Neural cell (in vitro differentiated cells): Measurements from ENCODE around the gene GRB2. TPM values are rescaled to one million over a fixed set of nuclear protein-coding genes. Genes with fewer than 3 reads are reported as not detected.

Experiments used
- H2AFZ ChIP-seq: fragments of 200-600, 300-800 bp; sonication (generic), shearing (Covaris generic); 2 replicates; pipeline ENCODE4 v1.6.0; 2014; ENCODE audit warnings: low read depth, mild to moderate bottlenecking, antibody characterized with exemption, low read length, moderate library complexity
- H3F3A ChIP-seq: fragments of 200-600 bp; shearing (Covaris generic); 2 replicates; pipeline ENCODE4 v1.6.1; 2016; ENCODE audit warnings: mild to moderate bottlenecking, moderate library complexity, mixed read lengths, antibody characterized with exemption, low read length; ENCODE audit not compliant: insufficient read depth, poor library complexity, severe bottlenecking
- H3K27ac ChIP-seq: fragments of 200-600, 300-800 bp; sonication (generic), shearing (Covaris generic); 2 replicates; pipeline ENCODE4 v1.5.1; 2014; ENCODE audit warnings: mild to moderate bottlenecking, low read length, moderate library complexity
- H3K27me3 ChIP-seq: fragments of 300-800, 200-600 bp; sonication (generic), shearing (Covaris generic); 2 replicates; pipeline ENCODE4 v1.6.0; 2014; ENCODE audit warnings: mild to moderate bottlenecking, low read depth, low read length, moderate library complexity; ENCODE audit not compliant: insufficient read depth
- H3K36me3 ChIP-seq: fragments of 300-800, 200-600 bp; sonication (generic), shearing (Covaris generic); 2 replicates; pipeline ENCODE4 v1.5.1; 2014; ENCODE audit warnings: mild to moderate bottlenecking, antibody characterized with exemption, low read length, moderate library complexity; ENCODE audit not compliant: insufficient read depth
- H3K4me2 ChIP-seq: fragments of 300-800, 200-600 bp; sonication (generic), shearing (Covaris generic); 2 replicates; pipeline ENCODE4 v1.6.0; 2014; ENCODE audit warnings: mild to moderate bottlenecking, low read length
- H3K4me3 ChIP-seq: fragments of 300-800, 200-600 bp; sonication (generic), shearing (Covaris generic); 2 replicates; pipeline ENCODE4 v1.5.1; 2014; ENCODE audit warnings: mild to moderate bottlenecking, low read length, moderate library complexity
- H3K79me2 ChIP-seq: fragments of 200-600 bp; shearing (Covaris generic); replicated peaks from 2 replicates; pipeline ENCODE4 v1.6.0; 2014; ENCODE audit warnings: mild to moderate bottlenecking, low read length, moderate library complexity; ENCODE audit not compliant: insufficient read depth
- H3K9ac ChIP-seq: fragments of 300-800, 200-600 bp; sonication (generic), shearing (Covaris generic); 2 replicates; pipeline ENCODE4 v1.6.1; 2016; ENCODE audit warnings: mild to moderate bottlenecking, low read length, mixed read lengths
- H3K9me2 ChIP-seq: fragments of 200-600 bp; shearing (Covaris generic); 2 replicates; pipeline ENCODE4 v1.6.1; 2016; ENCODE audit warnings: mild to moderate bottlenecking, low read length, mixed read lengths; ENCODE audit not compliant: insufficient read depth
- H3K9me3 ChIP-seq: fragments of 200-600, 300-800 bp; sonication (generic), shearing (Covaris generic); 2 replicates; pipeline ENCODE4 v1.6.1; 2016; ENCODE audit warnings: mild to moderate bottlenecking, mixed run types, low read length, moderate library complexity, mixed read lengths
- H4K20me1 ChIP-seq: fragments of 200-600 bp; shearing (Covaris generic); 2 replicates; pipeline ENCODE4 v1.6.1; 2016; ENCODE audit warnings: mild to moderate bottlenecking, mixed run types; ENCODE audit not compliant: insufficient read depth
- CTCF ChIP-seq: fragments of 450-650 bp; IDR thresholded peaks from 2 replicates; pipeline ENCODE4 v1.5.1; 2014; ENCODE audit warnings: antibody characterized with exemption, mild to moderate bottlenecking, moderate library complexity; ENCODE audit not compliant: poor library complexity, severe bottlenecking
- EP300 ChIP-seq: fragments of 450-650 bp; conservative IDR thresholded peaks from 2 replicates; pipeline ENCODE4 v1.6.1; 2014; ENCODE audit warnings: antibody characterized with exemption, mild to moderate bottlenecking, moderate library complexity; ENCODE audit not compliant: poor library complexity, severe bottlenecking
- EZH2 ChIP-seq: fragments of 200-600, 300-800 bp; shearing (Covaris generic), sonication (generic); IDR thresholded peaks from 2 replicates; pipeline ENCODE4 v1.6.1; 2014; ENCODE audit warnings: antibody characterized with exemption, low read length, borderline replicate concordance, mild to moderate bottlenecking; ENCODE audit not compliant: insufficient read depth, poor library complexity, severe bottlenecking
- MXI1 ChIP-seq: fragments of 450-650 bp; conservative IDR thresholded peaks from 2 replicates; pipeline ENCODE4 v1.6.1; 2014; ENCODE audit warnings: antibody characterized with exemption, mild to moderate bottlenecking; ENCODE audit not compliant: poor library complexity, severe bottlenecking
- POLR2AphosphoS5 ChIP-seq: IDR thresholded peaks from 2 replicates; pipeline ENCODE4 v1.6.1; 2012
- RAD21 ChIP-seq: fragments of 450-650 bp; conservative IDR thresholded peaks from 2 replicates; pipeline ENCODE4 v1.6.1; 2014; ENCODE audit warnings: antibody characterized with exemption, mild to moderate bottlenecking, moderate library complexity
- REST ChIP-seq: IDR thresholded peaks from 2 replicates; pipeline ENCODE4 v1.6.1; 2012; ENCODE audit warnings: borderline replicate concordance
- SMC3 ChIP-seq: fragments of 450-650 bp; conservative IDR thresholded peaks from 2 replicates; pipeline ENCODE4 v1.6.1; 2014; ENCODE audit warnings: antibody characterized with exemption, mild to moderate bottlenecking, moderate library complexity; ENCODE audit not compliant: poor library complexity
- TAF1 ChIP-seq: IDR thresholded peaks from 2 replicates; pipeline ENCODE4 v1.6.1; 2012; ENCODE audit warnings: low read depth
- polyA plus RNA-seq: library from polyadenylated mRNA; depleted of rRNA; stranded (reverse); fragments of >200 nt; gene quantifications from 2 replicates; pipeline ENCODE4 v1.2.3, GENCODE V29; 2014

Gene GRB2
- polyA plus RNA-seq, 1 donor from 2014 or later, result 134 TPM

- Histone ChIP-seq H3K9ac (no peak overlapping the region), H3K9me3 (no peaks in the 10 kb centered on the region), H3K4me2 (no peak overlapping the region), H3K27ac (no peak overlapping the region), H3K27me3 (no peaks in the 10 kb centered on the region), H3K36me3 (no peaks in the 10 kb centered on the region), H3K4me3 (no peak overlapping the region), H4K20me1 (peaks cover 7% of the 10 kb centered on the region), H3F3A (no peaks in the 10 kb centered on the region), H3K9me2 (no peaks in the 10 kb centered on the region), H3K79me2 (peaks cover 48% of the 10 kb centered on the region), H2AFZ (no peak overlapping the region)
- TF ChIP-seq EZH2 (no peak), RAD21 (no peak)
Measured at GRCh38 chr17:75349589-75349988, 55.9 kb downstream of the GRB2 start.

GRCh38 chr17:75348386-75349012, 57.0 kb downstream of the GRB2 start:
- no peaks in the 10 kb centered on the region for H3F3A ChIP-seq
- no peak overlapping the region for H3K27ac ChIP-seq
- peaks cover 47% of the 10 kb centered on the region for H3K79me2 ChIP-seq
- no peak overlapping the region for H3K4me3 ChIP-seq
- H3K4me2 ChIP-seq, result no peak overlapping the region
- no peak overlapping the region for H3K9ac ChIP-seq
- H2AFZ ChIP-seq, result no peak overlapping the region
- TF ChIP-seq SMC3, result no peak
- TF ChIP-seq EP300, result no peak
- no peak for TF ChIP-seq CTCF
- TF ChIP-seq MXI1, result no peak
- TF ChIP-seq REST, result no peak
- TF ChIP-seq TAF1, result no peak
- no peak for TF ChIP-seq POLR2AphosphoS5
- TF ChIP-seq RAD21, result no peak
- no peak for TF ChIP-seq EZH2
- no peaks in the 10 kb centered on the region for H3K9me3 ChIP-seq
- H3K27me3 ChIP-seq, result no peaks in the 10 kb centered on the region
- H3K36me3 ChIP-seq, result no peaks in the 10 kb centered on the region
- H4K20me1 ChIP-seq, result peaks cover 7% of the 10 kb centered on the region
- no peaks in the 10 kb centered on the region for H3K9me2 ChIP-seq

GRCh38 chr17:75346906-75347305, 58.6 kb downstream of the GRB2 start:
- no peak overlapping the region for H3K27ac ChIP-seq
- peaks cover 54% of the 10 kb centered on the region for H3K79me2 ChIP-seq
- no peak overlapping the region for H2AFZ ChIP-seq
- H4K20me1 ChIP-seq, result peaks cover 3% of the 10 kb centered on the region
- H3K9ac ChIP-seq, result no peak overlapping the region
- TF ChIP-seq EP300 (no peak), CTCF (no peak), POLR2AphosphoS5 (no peak), EZH2 (no peak), MXI1 (no peak), TAF1 (no peak), REST (no peak), SMC3 (no peak), RAD21 (no peak)
- no peaks in the 10 kb centered on the region for H3K9me3 ChIP-seq
- H3F3A ChIP-seq, result no peaks in the 10 kb centered on the region
- H3K4me3 ChIP-seq, result no peak overlapping the region
- no peak overlapping the region for H3K4me2 ChIP-seq
- no peaks in the 10 kb centered on the region for H3K27me3 ChIP-seq
- H3K9me2 ChIP-seq, result no peaks in the 10 kb centered on the region
- no peaks in the 10 kb centered on the region for H3K36me3 ChIP-seq
